Peyer's patch (tissue), 4 donors: ENCODE data around the gene APLN. TPM values are rescaled to one million over a fixed set of nuclear protein-coding genes. Genes with fewer than 3 reads are reported as not detected.
A peak's percentile ranks its signal among the peaks of the same experiment; 100 is the strongest.

ENCODE experiments used
- DNase-seq, 3 donors: peaks; one replicate each; pipeline ENCODE4 v3.0.0-alpha.2; 2017 to 2019
- H3K27ac ChIP-seq, 4 donors: fragments of 200-600 bp; sonication (generic); one replicate each; pipeline ENCODE4 v1.5.1; 2016 to 2019
- H3K27me3 ChIP-seq, 2 donors: fragments of 200-600 bp; sonication (generic); one replicate each; pipeline ENCODE4 v1.5.1; 2019
- H3K36me3 ChIP-seq, 3 donors: fragments of 200-600 bp; sonication (generic); one replicate each; pipeline ENCODE4 v1.5.1; 2016 to 2019
- H3K4me1 ChIP-seq, 4 donors: fragments of 200-600 bp; sonication (generic); one replicate each; pipeline ENCODE4 v1.5.1; 2016 to 2019
- H3K4me3 ChIP-seq, 4 donors: fragments of 200-600 bp; sonication (generic); 1 replicate in 3 of 4; 2 replicates in 1 of 4; pipeline ENCODE4 v1.5.1; 2016 to 2019; ENCODE audit warnings: mild to moderate bottlenecking in 1 of 4
- H3K9me3 ChIP-seq, 4 donors: fragments of 200-600 bp; sonication (generic); one replicate each; pipeline ENCODE4 v1.5.1; 2016 to 2019; ENCODE audit warnings: mild to moderate bottlenecking in 1 of 4
- POLR2A ChIP-seq, 2 donors: fragments of 450-650 bp; IDR thresholded peaks; one replicate each; pipeline ENCODE4 v1.5.1; 2017; ENCODE audit warnings: antibody characterized with exemption in 2 of 2, mild to moderate bottlenecking in 2 of 2, moderate library complexity in 2 of 2
- total RNA-seq, 4 donors: library from RNA; depleted of rRNA; stranded (reverse); fragments of >200 nt; gene quantifications; one replicate each; pipeline ENCODE4 v1.1.0, GENCODE V29; 2016
- TF ChIP-seq, protein P1 (sequence below), 6 experiments: fragments of 450-650 bp in 4 of 6; fragments of 200-600 bp in 2 of 6; sonication (generic) in 1 of 6; IDR thresholded peaks; one replicate each; pipeline ENCODE4 v1.5.1; 2017 to 2019; ENCODE audit warnings: antibody characterized with exemption in 6 of 6, mild to moderate bottlenecking in 3 of 6, moderate library complexity in 1 of 6

Gene APLN
- under 1 TPM in 2 of 4 donors, not detected in 2; 0.27 to 0.35 TPM for total RNA-seq

DNA sequence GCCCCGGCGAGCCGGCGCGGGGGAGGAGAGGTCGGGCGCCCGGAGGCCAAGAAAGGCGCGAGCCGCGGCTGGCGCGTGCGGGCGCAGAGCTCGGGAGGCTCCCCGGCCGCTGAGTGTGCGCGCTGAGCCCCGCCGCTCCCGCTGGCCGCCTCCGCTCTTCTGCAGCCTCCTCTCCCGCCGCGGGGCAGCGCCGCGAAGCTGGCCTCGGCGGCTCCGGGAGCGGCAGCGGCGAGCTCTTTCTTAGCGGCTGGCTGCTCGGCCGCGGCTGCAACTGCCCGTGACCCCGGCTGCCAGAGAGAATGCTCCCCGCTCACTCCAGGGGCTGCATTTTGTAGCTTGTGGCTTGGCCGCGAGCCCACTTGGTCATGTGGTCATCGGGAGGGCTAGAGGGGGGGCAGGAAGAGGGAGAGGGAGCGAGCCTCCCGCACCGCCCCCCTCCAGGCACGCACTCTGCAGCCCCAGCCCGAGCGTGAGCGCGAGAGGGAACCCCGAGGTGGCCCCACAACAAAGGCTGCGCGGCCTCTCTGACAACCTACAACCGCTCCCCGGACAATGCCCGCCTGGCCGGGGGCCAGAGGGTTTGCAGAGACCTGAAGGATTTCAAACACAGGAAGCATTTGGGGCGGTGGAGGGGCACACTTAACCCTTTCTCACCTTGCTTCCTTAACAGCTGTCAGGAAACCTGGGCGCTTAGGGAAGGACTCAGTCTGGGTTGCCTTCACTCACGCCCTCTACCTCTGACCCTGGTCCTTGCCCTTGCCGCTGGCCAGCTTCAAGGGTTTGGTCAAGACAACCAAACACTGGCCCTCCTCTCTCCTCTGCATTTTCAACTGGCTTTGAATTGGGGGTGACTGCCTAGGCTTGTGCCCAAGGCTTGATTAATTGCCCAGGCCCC is at the start of gene APLN:
Gene APLN (minus strand): TSS at position 305 of the 895 bp plus-strand sequence. CDS start 326 bp downstream, outside the sequence.
- Histone ChIP-seq H3K27me3 (no peaks in the 10 kb centered on the region), H3K4me3 (peak within 1 kb of the TSS; percentile 18 to 56 (median 50)), H3K36me3 (no peaks in the 10 kb centered on the region), H3K9me3 (no peaks in the 10 kb centered on the region), H3K4me1 (peaks cover 0 to 8% (median 0%) of the 10 kb centered on the region in 4 donors), H3K27ac (peak within 1 kb of the TSS in 1 of 4 donors; percentile 17)
- no peak for TF ChIP-seq POLR2A (IDR thresholded peaks at IDR 0.05)
- TF ChIP-seq, protein P1, sequence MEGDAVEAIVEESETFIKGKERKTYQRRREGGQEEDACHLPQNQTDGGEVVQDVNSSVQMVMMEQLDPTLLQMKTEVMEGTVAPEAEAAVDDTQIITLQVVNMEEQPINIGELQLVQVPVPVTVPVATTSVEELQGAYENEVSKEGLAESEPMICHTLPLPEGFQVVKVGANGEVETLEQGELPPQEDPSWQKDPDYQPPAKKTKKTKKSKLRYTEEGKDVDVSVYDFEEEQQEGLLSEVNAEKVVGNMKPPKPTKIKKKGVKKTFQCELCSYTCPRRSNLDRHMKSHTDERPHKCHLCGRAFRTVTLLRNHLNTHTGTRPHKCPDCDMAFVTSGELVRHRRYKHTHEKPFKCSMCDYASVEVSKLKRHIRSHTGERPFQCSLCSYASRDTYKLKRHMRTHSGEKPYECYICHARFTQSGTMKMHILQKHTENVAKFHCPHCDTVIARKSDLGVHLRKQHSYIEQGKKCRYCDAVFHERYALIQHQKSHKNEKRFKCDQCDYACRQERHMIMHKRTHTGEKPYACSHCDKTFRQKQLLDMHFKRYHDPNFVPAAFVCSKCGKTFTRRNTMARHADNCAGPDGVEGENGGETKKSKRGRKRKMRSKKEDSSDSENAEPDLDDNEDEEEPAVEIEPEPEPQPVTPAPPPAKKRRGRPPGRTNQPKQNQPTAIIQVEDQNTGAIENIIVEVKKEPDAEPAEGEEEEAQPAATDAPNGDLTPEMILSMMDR (IDR thresholded peaks at IDR 0.05): no peak
- peak in 1 of 3 donors; percentile 46 for DNase-seq

GRCh38 chrX:129704491-129704890 is 49.7 kb upstream of the APLN start:
- Histone ChIP-seq H3K36me3 (no peaks in the 10 kb centered on the region), H3K4me1 (no peaks in the 10 kb centered on the region), H3K27ac (no peak overlapping the region), H3K4me3 (no peak overlapping the region), H3K9me3 (no peaks in the 10 kb centered on the region), H3K27me3 (no peaks in the 10 kb centered on the region)
- TF ChIP-seq, protein P1 (IDR thresholded peaks at IDR 0.05): no peak
- no peak for TF ChIP-seq POLR2A (IDR thresholded peaks at IDR 0.05)
- DNase-seq: no peak

DNA sequence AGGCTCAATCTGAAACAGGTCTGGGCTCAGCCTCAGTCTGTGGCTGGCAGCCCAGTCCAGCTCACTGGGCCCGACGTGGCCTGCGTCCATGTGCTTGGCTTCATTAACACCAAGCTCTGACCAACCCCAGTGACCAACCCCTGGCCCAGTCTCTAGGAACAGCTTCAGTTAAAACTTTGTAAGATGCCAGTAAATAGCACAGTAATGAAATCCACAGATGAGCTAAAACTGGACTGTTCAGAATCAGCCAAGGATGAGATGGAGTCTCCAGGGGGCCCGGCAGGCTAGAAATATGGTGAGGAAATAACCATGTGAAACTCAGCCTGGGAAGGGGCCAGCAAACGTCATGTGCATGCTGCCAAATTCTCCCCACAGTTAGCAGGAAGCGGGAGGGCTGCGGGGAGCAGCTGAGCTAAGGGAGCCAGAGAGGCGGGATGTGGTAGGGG is 46.9 kb upstream of the APLN start:
- H3K9me3 ChIP-seq: no peaks in the 10 kb centered on the region
- no peak for TF ChIP-seq POLR2A (IDR thresholded peaks at IDR 0.05)
- TF ChIP-seq, protein P1 (IDR thresholded peaks at IDR 0.05): no peak
- no peaks in the 10 kb centered on the region for H3K27me3 ChIP-seq
- no peak overlapping the region for H3K27ac ChIP-seq
- no peaks in the 10 kb centered on the region for H3K4me1 ChIP-seq
- DNase-seq: peak in 1 of 3 donors; percentile 54
- H3K4me3 ChIP-seq: no peak overlapping the region
- no peaks in the 10 kb centered on the region for H3K36me3 ChIP-seq

DNA sequence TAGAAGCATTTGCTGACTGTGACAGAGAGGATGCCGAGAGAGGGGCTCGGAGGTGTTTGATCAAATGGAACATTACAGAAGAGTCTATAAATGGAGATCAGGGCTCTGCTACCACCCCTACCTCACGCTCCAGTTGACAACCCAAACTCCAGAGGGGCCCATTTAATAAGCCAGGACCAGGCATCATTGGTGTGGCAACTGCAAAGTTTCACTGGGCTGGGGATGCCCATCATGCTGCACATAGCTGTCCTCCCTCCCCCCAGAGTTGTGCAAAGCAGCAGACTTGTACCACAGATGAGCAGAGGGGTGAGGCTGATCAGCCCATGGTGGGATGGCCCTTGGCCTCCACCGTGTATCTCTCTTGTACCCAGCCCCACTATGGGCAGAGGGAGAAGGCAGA is 45.8 kb upstream of the APLN start:
- no peak overlapping the region for H3K4me3 ChIP-seq
- H3K27ac ChIP-seq: no peak overlapping the region
- H3K27me3 ChIP-seq: no peaks in the 10 kb centered on the region

DNA sequence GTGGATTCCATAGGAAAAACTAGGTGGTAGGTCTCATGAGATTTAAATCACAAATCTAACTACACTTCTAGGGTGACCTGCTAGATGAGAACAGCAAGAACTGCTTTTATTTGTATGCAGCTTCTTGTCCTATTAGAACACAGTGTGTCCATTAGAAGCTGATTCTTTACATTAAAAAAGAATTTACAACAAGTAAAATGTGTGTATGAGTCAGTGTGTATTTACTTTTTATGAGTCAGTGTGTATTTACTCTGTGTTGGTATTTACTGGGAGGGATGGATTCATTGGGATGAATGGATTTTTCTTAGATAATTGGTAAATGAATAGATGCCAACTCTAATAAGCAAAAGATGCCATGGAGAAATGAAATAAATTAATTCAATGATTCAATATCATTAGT is 43.4 kb upstream of the APLN start:
- no peaks in the 10 kb centered on the region for H3K27me3 ChIP-seq
- no peaks in the 10 kb centered on the region for H3K9me3 ChIP-seq
- H3K4me1 ChIP-seq: no peaks in the 10 kb centered on the region
- no peak for TF ChIP-seq POLR2A (IDR thresholded peaks at IDR 0.05)
- TF ChIP-seq, protein P1 (IDR thresholded peaks at IDR 0.05): no peak
- no peaks in the 10 kb centered on the region for H3K36me3 ChIP-seq
- no peak overlapping the region for H3K27ac ChIP-seq
- H3K4me3 ChIP-seq: no peak overlapping the region
- DNase-seq: no peak

More for the DNA sequence above, 45.8 kb upstream of the APLN start:
- TF ChIP-seq, protein P1 (IDR thresholded peaks at IDR 0.05): no peak
- no peak for TF ChIP-seq POLR2A (IDR thresholded peaks at IDR 0.05)
- H3K9me3 ChIP-seq: no peaks in the 10 kb centered on the region
- no peak for DNase-seq
- no peaks in the 10 kb centered on the region for H3K4me1 ChIP-seq
- no peaks in the 10 kb centered on the region for H3K36me3 ChIP-seq
